Spleen (tissue), 7 donors: Measurements from ENCODE around the gene RPL19.
A peak's percentile ranks its signal among the peaks of the same experiment; 100 is the strongest.

Source experiments
- POLR2A ChIP-seq, 3 donors: fragments of 450-650 bp; IDR thresholded peaks; one replicate each; pipeline ENCODE4 v1.5.1; 2017; ENCODE audit warnings: antibody characterized with exemption in 3 of 3, mild to moderate bottlenecking in 1 of 3
- POLR2AphosphoS5 ChIP-seq, 3 donors: sonication (generic); formaldehyde crosslinking; IDR thresholded peaks; one replicate each; pipeline ENCODE4 v1.5.1; 2017; ENCODE audit warnings: antibody characterized with exemption in 3 of 3
- TF ChIP-seq, protein P1 (sequence below), 11 experiments: fragments of 200-600 bp in 7 of 11; fragments of 450-650 bp in 4 of 11; sonication (generic) in 4 of 11; IDR thresholded peaks in 8 of 11; conservative IDR thresholded peaks in 3 of 11; 1 replicate in 7 of 11; 2 replicates in 4 of 11; pipeline versions ENCODE4 v1.4.0 to v1.8.0; 2016 to 2021; ENCODE audit warnings: antibody characterized with exemption in 11 of 11, inconsistent platforms in 4 of 11, mild to moderate bottlenecking in 1 of 11
- donor health status: DM: no; HTN: no; CAD: no; lungs with moderate emphysema.
- donor health status: DM: no; HTN: no; CAD: no.
- donor health status: DM: no; HTN: no; CAD: no.

DNA sequence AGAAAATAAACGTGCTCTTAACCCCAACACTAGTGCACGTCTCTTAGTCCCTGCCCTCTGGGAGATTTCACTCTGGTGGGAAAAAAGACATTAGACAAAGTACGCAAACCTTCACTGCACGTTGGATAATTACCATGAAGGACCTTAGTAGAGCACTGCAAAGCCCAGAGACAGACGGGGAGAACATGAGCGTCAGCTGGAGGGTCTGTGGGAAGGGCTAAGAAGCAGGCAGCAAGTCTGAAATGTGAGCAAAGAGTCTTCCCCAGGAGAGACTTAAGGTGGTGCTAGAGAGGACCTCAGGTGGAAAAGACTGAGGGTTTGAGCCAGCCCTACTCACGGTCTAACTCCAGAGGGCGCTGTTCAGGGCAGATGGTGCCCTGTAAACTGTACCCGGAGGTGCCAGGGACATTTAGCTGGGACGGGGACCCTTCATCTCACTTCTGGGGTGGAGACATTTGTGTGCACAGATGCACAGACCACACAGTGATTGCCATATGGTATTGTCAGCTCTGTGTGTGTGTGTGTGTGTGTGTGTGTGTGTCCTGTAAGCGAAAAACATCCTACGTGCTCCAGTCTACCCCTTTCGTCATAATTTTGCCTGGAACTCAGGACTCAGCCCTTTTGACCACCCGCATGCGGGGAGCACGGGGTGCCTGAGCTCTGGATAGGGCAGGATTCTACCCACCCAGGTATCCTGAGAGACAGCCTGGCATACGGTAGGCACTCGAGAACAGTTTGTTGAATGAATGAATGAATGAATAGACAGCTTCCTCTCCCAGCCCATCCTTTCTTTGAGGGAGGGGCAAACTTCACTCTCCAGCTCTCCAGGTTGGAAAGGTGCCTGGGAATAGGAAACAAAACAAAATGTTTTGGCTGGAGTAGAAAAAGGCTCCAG, 35.7 kb downstream of the RPL19 start:
- TF ChIP-seq, protein P1, sequence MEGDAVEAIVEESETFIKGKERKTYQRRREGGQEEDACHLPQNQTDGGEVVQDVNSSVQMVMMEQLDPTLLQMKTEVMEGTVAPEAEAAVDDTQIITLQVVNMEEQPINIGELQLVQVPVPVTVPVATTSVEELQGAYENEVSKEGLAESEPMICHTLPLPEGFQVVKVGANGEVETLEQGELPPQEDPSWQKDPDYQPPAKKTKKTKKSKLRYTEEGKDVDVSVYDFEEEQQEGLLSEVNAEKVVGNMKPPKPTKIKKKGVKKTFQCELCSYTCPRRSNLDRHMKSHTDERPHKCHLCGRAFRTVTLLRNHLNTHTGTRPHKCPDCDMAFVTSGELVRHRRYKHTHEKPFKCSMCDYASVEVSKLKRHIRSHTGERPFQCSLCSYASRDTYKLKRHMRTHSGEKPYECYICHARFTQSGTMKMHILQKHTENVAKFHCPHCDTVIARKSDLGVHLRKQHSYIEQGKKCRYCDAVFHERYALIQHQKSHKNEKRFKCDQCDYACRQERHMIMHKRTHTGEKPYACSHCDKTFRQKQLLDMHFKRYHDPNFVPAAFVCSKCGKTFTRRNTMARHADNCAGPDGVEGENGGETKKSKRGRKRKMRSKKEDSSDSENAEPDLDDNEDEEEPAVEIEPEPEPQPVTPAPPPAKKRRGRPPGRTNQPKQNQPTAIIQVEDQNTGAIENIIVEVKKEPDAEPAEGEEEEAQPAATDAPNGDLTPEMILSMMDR (IDR thresholded peaks at IDR 0.05 in 8 of 11, conservative IDR thresholded peaks at IDR 0.05 in 3 of 11): peak in 7 of 11 experiments; percentile 22 to 49 (median 38)
- TF ChIP-seq POLR2A (IDR thresholded peaks at IDR 0.05) (no peak), POLR2AphosphoS5 (IDR thresholded peaks at IDR 0.05) (no peak)
